Measurements from ENCODE around the gene LGR6. TPM values are rescaled to one million over a fixed set of nuclear protein-coding genes. Genes with fewer than 3 reads are reported as not detected.

Gene LGR6
- total RNA-seq, 1 experiment from 2014 or later: 0.56 TPM

DNA sequence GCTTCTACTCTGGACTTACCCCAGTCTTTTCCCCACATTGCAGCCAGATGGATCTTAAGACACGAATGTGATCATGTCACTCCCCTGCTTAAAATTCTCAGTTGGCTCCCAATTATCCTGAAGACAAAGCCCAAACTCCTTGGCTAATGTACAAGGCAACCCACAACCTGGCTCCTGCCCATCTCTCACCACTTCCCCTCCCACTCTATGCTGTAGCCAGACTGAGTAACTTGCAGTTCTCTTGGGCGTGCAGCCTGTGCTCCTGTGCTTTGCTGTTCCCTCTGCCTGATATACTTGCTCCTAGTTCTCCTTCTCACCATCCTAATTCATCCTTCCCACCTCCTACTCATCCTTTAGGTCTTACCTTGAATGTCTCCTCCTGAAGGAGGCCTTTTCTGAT lies 56.2 kb downstream of the LGR6 start:
- DNase-seq (ENCODE audit: unreplicated experiment): no peak
- Mint-ChIP-seq H3K27ac (ENCODE audit: low read depth, unreplicated experiment) (no peak overlapping the region), H3K4me1 (ENCODE audit: insufficient read depth, unreplicated experiment) (peaks cover 19% of the 10 kb centered on the region), H3K4me3 (ENCODE audit: unreplicated experiment) (no peak overlapping the region), H3K27me3 (ENCODE audit: insufficient read depth, unreplicated experiment) (peaks cover 27% of the 10 kb centered on the region), H3K36me3 (ENCODE audit: insufficient read depth, unreplicated experiment) (no peaks in the 10 kb centered on the region), H3K9me3 (ENCODE audit: unreplicated experiment) (no peaks in the 10 kb centered on the region)
- TF ChIP-seq, protein P1, sequence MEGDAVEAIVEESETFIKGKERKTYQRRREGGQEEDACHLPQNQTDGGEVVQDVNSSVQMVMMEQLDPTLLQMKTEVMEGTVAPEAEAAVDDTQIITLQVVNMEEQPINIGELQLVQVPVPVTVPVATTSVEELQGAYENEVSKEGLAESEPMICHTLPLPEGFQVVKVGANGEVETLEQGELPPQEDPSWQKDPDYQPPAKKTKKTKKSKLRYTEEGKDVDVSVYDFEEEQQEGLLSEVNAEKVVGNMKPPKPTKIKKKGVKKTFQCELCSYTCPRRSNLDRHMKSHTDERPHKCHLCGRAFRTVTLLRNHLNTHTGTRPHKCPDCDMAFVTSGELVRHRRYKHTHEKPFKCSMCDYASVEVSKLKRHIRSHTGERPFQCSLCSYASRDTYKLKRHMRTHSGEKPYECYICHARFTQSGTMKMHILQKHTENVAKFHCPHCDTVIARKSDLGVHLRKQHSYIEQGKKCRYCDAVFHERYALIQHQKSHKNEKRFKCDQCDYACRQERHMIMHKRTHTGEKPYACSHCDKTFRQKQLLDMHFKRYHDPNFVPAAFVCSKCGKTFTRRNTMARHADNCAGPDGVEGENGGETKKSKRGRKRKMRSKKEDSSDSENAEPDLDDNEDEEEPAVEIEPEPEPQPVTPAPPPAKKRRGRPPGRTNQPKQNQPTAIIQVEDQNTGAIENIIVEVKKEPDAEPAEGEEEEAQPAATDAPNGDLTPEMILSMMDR (IDR thresholded peaks at IDR 0.05; ENCODE audit: unreplicated experiment): no peak
- intact Hi-C loops (cut with micrococcal nuclease): no loop called here
- ChIA-PET CTCF (interaction anchor here (1.1 to 3.9 kb wide), 4 partner anchors 12 to 66 kb away, joined by 3 to 21 read pairs (median 4); no protein-coding TSS in a partner anchor), POLR2A (interaction anchor here (1.7 to 4.6 kb wide), 2 partner anchors 9 to 34 kb away, joined by 5 to 13 read pairs; no protein-coding TSS in a partner anchor)
- no TSS peak for BruUV-seq (replicated peaks)

- peaks cover 27% of the 10 kb centered on the region for H3K27me3 Mint-ChIP-seq (ENCODE audit: insufficient read depth, unreplicated experiment)
- peaks cover 21% of the 10 kb centered on the region for H3K4me1 Mint-ChIP-seq (ENCODE audit: insufficient read depth, unreplicated experiment)
- POLR2A ChIA-PET: interaction anchor here (1.7 kb wide), 1 partner anchor 10 kb away, joined by 5 read pairs; no protein-coding TSS in a partner anchor
- BruUV-seq (replicated peaks): no TSS peak
- H3K36me3 Mint-ChIP-seq (ENCODE audit: insufficient read depth, unreplicated experiment): no peaks in the 10 kb centered on the region
- TF ChIP-seq, protein P1 (IDR thresholded peaks at IDR 0.05; ENCODE audit: unreplicated experiment): no peak
- no peak overlapping the region for H3K27ac Mint-ChIP-seq (ENCODE audit: low read depth, unreplicated experiment)
- CTCF ChIA-PET: interaction anchor here (1.0 to 2.2 kb wide), 5 partner anchors 9 to 62 kb away, joined by 3 to 8 read pairs (median 3); no protein-coding TSS in a partner anchor
- H3K4me3 Mint-ChIP-seq (ENCODE audit: unreplicated experiment): no peak overlapping the region
- DNase-seq (ENCODE audit: unreplicated experiment): no peak
- intact Hi-C loops (cut with micrococcal nuclease): no loop called here
- no peaks in the 10 kb centered on the region for H3K9me3 Mint-ChIP-seq (ENCODE audit: unreplicated experiment)
These were observed 57.4 kb downstream of the LGR6 start for GRCh38 chr1:202250982-202251381.

DNA sequence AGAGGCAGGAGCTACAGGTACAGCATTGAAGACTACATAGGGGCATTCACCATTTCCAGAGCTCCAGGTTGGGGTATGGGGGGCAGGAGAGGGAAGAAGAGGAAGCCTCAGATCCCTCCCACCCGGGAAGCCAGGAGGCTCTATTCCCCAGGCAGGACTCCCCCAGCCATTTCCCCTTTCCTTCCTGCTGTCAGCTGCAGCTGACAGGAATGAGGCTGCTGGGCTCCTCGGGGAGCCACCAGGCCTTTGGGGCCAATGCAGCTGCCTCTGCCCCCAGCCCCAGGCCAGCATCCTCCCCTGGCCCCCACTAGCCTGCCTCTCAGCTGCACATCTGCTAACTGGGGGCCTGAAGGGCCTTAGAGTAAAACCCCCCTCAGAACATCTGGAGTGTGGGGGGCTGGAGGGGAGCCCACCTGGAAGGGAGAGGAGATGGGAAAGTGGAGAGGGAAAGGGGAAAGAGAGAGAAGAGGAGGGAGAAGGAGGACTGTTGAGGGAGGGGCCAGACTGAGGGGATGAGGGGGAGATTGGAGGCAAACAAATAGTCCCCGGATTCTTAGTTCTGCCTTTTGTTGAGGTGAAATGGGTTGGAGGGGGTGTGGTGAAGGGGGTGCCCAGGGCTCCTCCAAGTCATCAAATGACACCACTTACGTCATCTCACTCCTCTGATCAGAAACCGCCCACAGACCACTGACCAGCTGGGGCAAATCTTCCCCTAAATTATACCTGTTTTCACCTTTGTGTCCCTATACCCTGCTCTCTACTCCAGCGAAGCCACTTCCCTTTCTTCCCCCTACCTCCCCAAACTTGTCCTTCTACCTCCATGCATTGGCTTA lies 58.0 kb downstream of the LGR6 start:
- Mint-ChIP-seq H3K4me3 (ENCODE audit: unreplicated experiment) (no peak overlapping the region), H3K4me1 (ENCODE audit: insufficient read depth, unreplicated experiment) (peaks cover 21% of the 10 kb centered on the region), H3K27ac (ENCODE audit: low read depth, unreplicated experiment) (no peak overlapping the region), H3K36me3 (ENCODE audit: insufficient read depth, unreplicated experiment) (no peaks in the 10 kb centered on the region), H3K9me3 (ENCODE audit: unreplicated experiment) (no peaks in the 10 kb centered on the region), H3K27me3 (ENCODE audit: insufficient read depth, unreplicated experiment) (peaks cover 28% of the 10 kb centered on the region)
- ChIA-PET POLR2A (interaction anchor here (0.7 to 1.7 kb wide), 2 partner anchors 11 to 40 kb away, joined by 3 to 5 read pairs; no protein-coding TSS in a partner anchor), CTCF (interaction anchor here (1.1 to 2.2 kb wide), 4 partner anchors 13 to 1158 kb away, joined by 3 to 8 read pairs (median 4); no protein-coding TSS in a partner anchor)
- intact Hi-C loops (cut with micrococcal nuclease): no loop called here
- TF ChIP-seq, protein P1 (IDR thresholded peaks at IDR 0.05; ENCODE audit: unreplicated experiment): no peak
- BruUV-seq (replicated peaks): no TSS peak
- no peak for DNase-seq (ENCODE audit: unreplicated experiment)

DNA sequence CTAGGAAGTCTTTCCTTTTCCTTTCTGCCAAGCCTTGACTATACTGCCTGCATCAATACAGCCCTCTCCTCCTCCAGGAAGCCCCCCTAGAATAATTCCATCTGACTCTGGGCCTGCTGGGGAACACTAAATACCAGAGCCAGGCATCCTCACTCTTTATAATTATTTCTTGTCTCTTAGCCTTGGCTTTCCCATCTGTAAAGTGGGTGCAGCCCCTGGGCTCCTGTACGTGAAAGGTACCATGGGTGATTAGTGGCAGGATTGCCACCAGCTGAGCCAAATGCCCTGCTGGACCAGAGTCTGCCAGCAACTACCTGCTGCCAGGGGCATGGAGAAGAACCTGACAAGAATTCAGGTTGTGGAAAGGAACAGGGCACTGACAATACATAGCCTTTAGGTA lies 58.7 kb downstream of the LGR6 start:
- Mint-ChIP-seq H3K27me3 (ENCODE audit: insufficient read depth, unreplicated experiment) (peaks cover 34% of the 10 kb centered on the region), H3K4me1 (ENCODE audit: insufficient read depth, unreplicated experiment) (peaks cover 21% of the 10 kb centered on the region), H3K9me3 (ENCODE audit: unreplicated experiment) (no peaks in the 10 kb centered on the region), H3K36me3 (ENCODE audit: insufficient read depth, unreplicated experiment) (no peaks in the 10 kb centered on the region), H3K4me3 (ENCODE audit: unreplicated experiment) (no peak overlapping the region), H3K27ac (ENCODE audit: low read depth, unreplicated experiment) (no peak overlapping the region)
- BruUV-seq (replicated peaks): no TSS peak
- intact Hi-C loops (cut with micrococcal nuclease): no loop called here
- DNase-seq (ENCODE audit: unreplicated experiment): no peak
- TF ChIP-seq, protein P1 (IDR thresholded peaks at IDR 0.05; ENCODE audit: unreplicated experiment): no peak
- ChIA-PET CTCF (interaction anchor here (1.1 to 2.2 kb wide), 3 partner anchors 27 to 1158 kb away, joined by 3 to 8 read pairs (median 3); no protein-coding TSS in a partner anchor), POLR2A (interaction anchor here (0.7 kb wide), 1 partner anchor 40 kb away, joined by 3 read pairs; no protein-coding TSS in a partner anchor)

Measured in MCF 10A (cell line).